Caco-2 (cell line): Measurements from ENCODE around the gene GPS1. TPM values are rescaled to one million over a fixed set of nuclear protein-coding genes. Genes with fewer than 3 reads are reported as not detected.

Experiments used
- BruUV-seq: library from RNA; stranded (reverse); fragments of 400-500 nt; replicated peaks from 2 replicates; lab custom pipeline; 2021; lab: Mats Ljungman, UMichigan
- CTCF ChIA-PET: fragments of 300-600 bp; sonication (Branson Sonifier 250); formaldehyde crosslinking; loops from one replicate; lab custom pipeline; 2022; ENCODE audit warnings: antibody characterized with exemption; lab: Charles Lee
- POLR2A ChIA-PET: fragments of 300-600 bp; sonication (Branson Sonifier 250); formaldehyde crosslinking; loops from one replicate; lab custom pipeline; 2022; ENCODE audit warnings: antibody characterized with exemption; lab: Charles Lee
- DNase-seq, 2 experiments: peaks; one replicate each; pipeline versions ENCODE4 v3.0.0 to v3.0.0-alpha.2; 2020 to 2022
- H3K27me3 ChIP-seq: replicated peaks from 2 replicates; pipeline ENCODE4 v1.6.0; 2011; ENCODE audit warnings: low read length; ENCODE audit not compliant: control insufficient read depth, insufficient read depth
- H3K36me3 ChIP-seq: 2 replicates; pipeline ENCODE4 v1.5.1; 2011; ENCODE audit warnings: low read length; ENCODE audit not compliant: control insufficient read depth, insufficient read depth
- H3K4me1 ChIP-seq: fragments of 250-450 bp; sonication (Bioruptor Pico); 2 replicates; pipeline ENCODE4 v1.5.1; 2020; ENCODE audit warnings: mild to moderate bottlenecking
- H3K4me3 ChIP-seq: 2 replicates; pipeline ENCODE4 v1.5.1; 2011; ENCODE audit warnings: low read depth, mild to moderate bottlenecking, control low read depth, low read length
- H3K9me3 ChIP-seq: fragments of 250-450 bp; sonication (Bioruptor Pico); 2 replicates; pipeline ENCODE4 v1.5.1; 2020; ENCODE audit warnings: mild to moderate bottlenecking, moderate library complexity
- H3K27ac Mint-ChIP-seq: one replicate; pipeline ENCODE4 v1.8.0; 2022; ENCODE audit warnings: mixed read lengths; ENCODE audit not compliant: unreplicated experiment
- H3K27me3 Mint-ChIP-seq: one replicate; pipeline ENCODE4 v1.8.0; 2022; ENCODE audit warnings: mixed read lengths; ENCODE audit not compliant: insufficient read depth, unreplicated experiment
- H3K36me3 Mint-ChIP-seq: one replicate; pipeline ENCODE4 v1.8.0; 2022; ENCODE audit warnings: mild to moderate bottlenecking, mixed read lengths; ENCODE audit not compliant: insufficient read depth, unreplicated experiment
- H3K4me1 Mint-ChIP-seq: one replicate; pipeline ENCODE4 v1.8.0; 2022; ENCODE audit warnings: low read depth, mixed read lengths; ENCODE audit not compliant: unreplicated experiment
- H3K4me3 Mint-ChIP-seq: one replicate; pipeline ENCODE4 v1.8.0; 2022; ENCODE audit warnings: mild to moderate bottlenecking, moderate library complexity, mixed read lengths; ENCODE audit not compliant: unreplicated experiment
- H3K9me3 Mint-ChIP-seq: one replicate; pipeline ENCODE4 v1.8.0; 2022; ENCODE audit warnings: mixed read lengths; ENCODE audit not compliant: unreplicated experiment
- intact Hi-C: fragments of 100-400 bp; cut with micrococcal nuclease; formaldehyde crosslinking; loops from one replicate; pipeline ENCODE4 v1.10.0; 2022; ENCODE audit not compliant: unreplicated experiment
- total RNA-seq: library from RNA; stranded (reverse); gene quantifications from 2 replicates; pipeline ENCODE4 v1.2.3, GENCODE V29; 2022
- TF ChIP-seq, protein P1 (sequence below), 2 experiments: fragments of 200-600 bp in 1 of 2; IDR thresholded peaks; 1 replicate in 1 of 2; 2 replicates in 1 of 2; pipeline versions ENCODE4 v1.5.1 to v1.8.0; 2011 to 2022; ENCODE audit warnings: antibody characterized with exemption in 1 of 2, control low read depth in 1 of 2, inconsistent platforms in 1 of 2, low read depth in 1 of 2, low read length in 1 of 2, mild to moderate bottlenecking in 1 of 2, moderate library complexity in 1 of 2; ENCODE audit not compliant: insufficient read depth in 1 of 2, severe bottlenecking in 1 of 2, unreplicated experiment in 1 of 2

Gene GPS1
- total RNA-seq, 1 experiment from 2014 or later = 195 TPM

GRCh38 chr17:82047379-82047778 is 4.3 kb upstream of the GPS1 start:
- ChIA-PET CTCF (no interaction called here), POLR2A (no interaction called here)
- no peaks in the 10 kb centered on the region for H3K27me3 Mint-ChIP-seq
- intact Hi-C loops = no loop called here
- no peak for DNase-seq
- no TSS peak for BruUV-seq
- H3K4me3 ChIP-seq = no peak overlapping the region
- no peaks in the 10 kb centered on the region for H3K9me3 ChIP-seq
- no peaks in the 10 kb centered on the region for H3K9me3 Mint-ChIP-seq
- H3K4me3 Mint-ChIP-seq = no peak overlapping the region
- TF ChIP-seq, protein P1, sequence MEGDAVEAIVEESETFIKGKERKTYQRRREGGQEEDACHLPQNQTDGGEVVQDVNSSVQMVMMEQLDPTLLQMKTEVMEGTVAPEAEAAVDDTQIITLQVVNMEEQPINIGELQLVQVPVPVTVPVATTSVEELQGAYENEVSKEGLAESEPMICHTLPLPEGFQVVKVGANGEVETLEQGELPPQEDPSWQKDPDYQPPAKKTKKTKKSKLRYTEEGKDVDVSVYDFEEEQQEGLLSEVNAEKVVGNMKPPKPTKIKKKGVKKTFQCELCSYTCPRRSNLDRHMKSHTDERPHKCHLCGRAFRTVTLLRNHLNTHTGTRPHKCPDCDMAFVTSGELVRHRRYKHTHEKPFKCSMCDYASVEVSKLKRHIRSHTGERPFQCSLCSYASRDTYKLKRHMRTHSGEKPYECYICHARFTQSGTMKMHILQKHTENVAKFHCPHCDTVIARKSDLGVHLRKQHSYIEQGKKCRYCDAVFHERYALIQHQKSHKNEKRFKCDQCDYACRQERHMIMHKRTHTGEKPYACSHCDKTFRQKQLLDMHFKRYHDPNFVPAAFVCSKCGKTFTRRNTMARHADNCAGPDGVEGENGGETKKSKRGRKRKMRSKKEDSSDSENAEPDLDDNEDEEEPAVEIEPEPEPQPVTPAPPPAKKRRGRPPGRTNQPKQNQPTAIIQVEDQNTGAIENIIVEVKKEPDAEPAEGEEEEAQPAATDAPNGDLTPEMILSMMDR (IDR thresholded peaks at IDR 0.05; ENCODE audit: insufficient read depth in 1 of 2, low read depth in 1 of 2, low read length in 1 of 2, severe bottlenecking in 1 of 2, unreplicated experiment in 1 of 2) = no peak
- H3K4me1 ChIP-seq = peaks cover 8% of the 10 kb centered on the region; the same call in 1 of the 2 replicates
- no peak overlapping the region for H3K27ac Mint-ChIP-seq
- no peaks in the 10 kb centered on the region for H3K36me3 Mint-ChIP-seq
- H3K36me3 ChIP-seq = no peaks in the 10 kb centered on the region; the same call in 1 of the 2 replicates
- H3K27me3 ChIP-seq = no peaks in the 10 kb centered on the region
- no peaks in the 10 kb centered on the region for H3K4me1 Mint-ChIP-seq

DNA sequence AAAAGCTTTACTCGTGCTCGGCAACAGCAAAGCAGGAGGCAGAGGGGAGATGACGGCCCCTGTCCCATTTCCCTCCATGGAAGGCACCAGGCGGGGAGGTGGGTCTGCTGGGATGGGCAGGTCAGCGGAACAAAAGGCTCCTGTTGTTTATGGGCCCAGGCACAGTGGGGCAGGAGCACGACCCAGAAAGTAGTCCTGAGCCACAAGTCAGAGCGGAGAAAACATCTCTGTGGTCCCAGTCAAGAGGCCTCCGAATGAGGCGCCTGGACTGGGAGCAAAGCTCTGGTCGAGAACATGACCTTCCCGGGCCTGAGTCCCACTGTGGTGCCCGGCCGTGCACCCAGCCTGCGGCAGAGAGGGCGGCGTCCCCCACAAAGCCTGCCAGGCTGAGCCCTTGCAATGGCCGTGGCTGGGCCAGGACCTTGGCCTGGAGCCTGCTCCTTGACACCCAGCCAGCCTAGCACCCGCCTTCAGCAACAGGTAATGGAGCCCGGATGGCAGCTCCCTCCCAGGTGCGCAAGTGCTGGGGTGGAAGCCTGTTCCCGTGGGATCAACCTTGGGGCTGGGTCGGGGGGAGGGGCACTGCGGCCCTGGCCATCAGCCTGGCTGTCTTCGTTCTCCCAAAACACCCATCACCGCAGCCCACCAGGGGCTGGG is 3.7 kb upstream of the GPS1 start:
- Mint-ChIP-seq H3K27me3 (no peaks in the 10 kb centered on the region), H3K4me3 (no peak overlapping the region), H3K9me3 (no peaks in the 10 kb centered on the region), H3K36me3 (no peaks in the 10 kb centered on the region), H3K4me1 (no peaks in the 10 kb centered on the region), H3K27ac (no peak overlapping the region)
- ChIA-PET CTCF (no interaction called here), POLR2A (no interaction called here)
- Histone ChIP-seq H3K9me3 (no peaks in the 10 kb centered on the region), H3K4me1 (peaks cover 8% of the 10 kb centered on the region), H3K27me3 (no peaks in the 10 kb centered on the region), H3K4me3 (no peak overlapping the region), H3K36me3 (no peaks in the 10 kb centered on the region; the same call in 1 of the 2 replicates)
- DNase-seq = no peak
- TSS peak; percentile 15 for BruUV-seq
- intact Hi-C loops = no loop called here
- TF ChIP-seq, protein P1 (IDR thresholded peaks at IDR 0.05; ENCODE audit: insufficient read depth in 1 of 2, low read depth in 1 of 2, low read length in 1 of 2, severe bottlenecking in 1 of 2, unreplicated experiment in 1 of 2) = no peak

- H3K36me3 ChIP-seq = no peaks in the 10 kb centered on the region; the same call in 1 of the 2 replicates
- no TSS peak for BruUV-seq
- intact Hi-C loops = no loop called here
- CTCF ChIA-PET = no interaction called here
- no peaks in the 10 kb centered on the region for H3K27me3 Mint-ChIP-seq
- no peak overlapping the region for H3K27ac Mint-ChIP-seq
- H3K4me1 Mint-ChIP-seq = no peaks in the 10 kb centered on the region
- no peak for DNase-seq
- no peaks in the 10 kb centered on the region for H3K9me3 ChIP-seq
- H3K4me3 ChIP-seq = no peak overlapping the region
- peaks cover 8% of the 10 kb centered on the region for H3K4me1 ChIP-seq
- TF ChIP-seq, protein P1 (IDR thresholded peaks at IDR 0.05; ENCODE audit: insufficient read depth in 1 of 2, low read depth in 1 of 2, low read length in 1 of 2, severe bottlenecking in 1 of 2, unreplicated experiment in 1 of 2) = no peak
- no peaks in the 10 kb centered on the region for H3K27me3 ChIP-seq
- no peak overlapping the region for H3K4me3 Mint-ChIP-seq
- H3K9me3 Mint-ChIP-seq = no peaks in the 10 kb centered on the region
- POLR2A ChIA-PET = no interaction called here
- no peaks in the 10 kb centered on the region for H3K36me3 Mint-ChIP-seq
These were observed 3.1 kb upstream of the GPS1 start for GRCh38 chr17:82048571-82048971.
